Caco-2 (cell line): ENCODE measurements around the gene PAX5. TPM values are rescaled to one million over a fixed set of nuclear protein-coding genes. Genes with fewer than 3 reads are reported as not detected.

Source experiments
- BruUV-seq: library from RNA; stranded (reverse); fragments of 400-500 nt; replicated peaks from 2 replicates; lab custom pipeline; 2021; lab: Mats Ljungman, UMichigan
- CTCF ChIA-PET: fragments of 300-600 bp; sonication (Branson Sonifier 250); formaldehyde crosslinking; loops from one replicate; lab custom pipeline; 2022; ENCODE audit warnings: antibody characterized with exemption; lab: Charles Lee
- POLR2A ChIA-PET: fragments of 300-600 bp; sonication (Branson Sonifier 250); formaldehyde crosslinking; loops from one replicate; lab custom pipeline; 2022; ENCODE audit warnings: antibody characterized with exemption; lab: Charles Lee
- DNase-seq, 2 experiments: peaks; one replicate each; pipeline versions ENCODE4 v3.0.0 to v3.0.0-alpha.2; 2020 to 2022
- H3K27me3 ChIP-seq: replicated peaks from 2 replicates; pipeline ENCODE4 v1.6.0; 2011; ENCODE audit warnings: low read length; ENCODE audit not compliant: control insufficient read depth, insufficient read depth
- H3K36me3 ChIP-seq: 2 replicates; pipeline ENCODE4 v1.5.1; 2011; ENCODE audit warnings: low read length; ENCODE audit not compliant: control insufficient read depth, insufficient read depth
- H3K4me1 ChIP-seq: fragments of 250-450 bp; sonication (Bioruptor Pico); 2 replicates; pipeline ENCODE4 v1.5.1; 2020; ENCODE audit warnings: mild to moderate bottlenecking
- H3K4me3 ChIP-seq: 2 replicates; pipeline ENCODE4 v1.5.1; 2011; ENCODE audit warnings: low read depth, mild to moderate bottlenecking, control low read depth, low read length
- H3K9me3 ChIP-seq: fragments of 250-450 bp; sonication (Bioruptor Pico); 2 replicates; pipeline ENCODE4 v1.5.1; 2020; ENCODE audit warnings: mild to moderate bottlenecking, moderate library complexity
- H3K27ac Mint-ChIP-seq: one replicate; pipeline ENCODE4 v1.8.0; 2022; ENCODE audit warnings: mixed read lengths; ENCODE audit not compliant: unreplicated experiment
- H3K27me3 Mint-ChIP-seq: one replicate; pipeline ENCODE4 v1.8.0; 2022; ENCODE audit warnings: mixed read lengths; ENCODE audit not compliant: insufficient read depth, unreplicated experiment
- H3K36me3 Mint-ChIP-seq: one replicate; pipeline ENCODE4 v1.8.0; 2022; ENCODE audit warnings: mild to moderate bottlenecking, mixed read lengths; ENCODE audit not compliant: insufficient read depth, unreplicated experiment
- H3K4me1 Mint-ChIP-seq: one replicate; pipeline ENCODE4 v1.8.0; 2022; ENCODE audit warnings: low read depth, mixed read lengths; ENCODE audit not compliant: unreplicated experiment
- H3K4me3 Mint-ChIP-seq: one replicate; pipeline ENCODE4 v1.8.0; 2022; ENCODE audit warnings: mild to moderate bottlenecking, moderate library complexity, mixed read lengths; ENCODE audit not compliant: unreplicated experiment
- H3K9me3 Mint-ChIP-seq: one replicate; pipeline ENCODE4 v1.8.0; 2022; ENCODE audit warnings: mixed read lengths; ENCODE audit not compliant: unreplicated experiment
- intact Hi-C: fragments of 100-400 bp; cut with micrococcal nuclease; formaldehyde crosslinking; loops from one replicate; pipeline ENCODE4 v1.10.0; 2022; ENCODE audit not compliant: unreplicated experiment
- total RNA-seq: library from RNA; stranded (reverse); gene quantifications from 2 replicates; pipeline ENCODE4 v1.2.3, GENCODE V29; 2022
- TF ChIP-seq, protein P1 (sequence below), 2 experiments: fragments of 200-600 bp in 1 of 2; IDR thresholded peaks; 1 replicate in 1 of 2; 2 replicates in 1 of 2; pipeline versions ENCODE4 v1.5.1 to v1.8.0; 2011 to 2022; ENCODE audit warnings: antibody characterized with exemption in 1 of 2, control low read depth in 1 of 2, inconsistent platforms in 1 of 2, low read depth in 1 of 2, low read length in 1 of 2, mild to moderate bottlenecking in 1 of 2, moderate library complexity in 1 of 2; ENCODE audit not compliant: insufficient read depth in 1 of 2, severe bottlenecking in 1 of 2, unreplicated experiment in 1 of 2

Gene PAX5
- total RNA-seq, 1 experiment from 2014 or later = not detected

GRCh38 chr9:36911601-36912412, 122.3 kb downstream of the PAX5 start:
- TF ChIP-seq, protein P1, sequence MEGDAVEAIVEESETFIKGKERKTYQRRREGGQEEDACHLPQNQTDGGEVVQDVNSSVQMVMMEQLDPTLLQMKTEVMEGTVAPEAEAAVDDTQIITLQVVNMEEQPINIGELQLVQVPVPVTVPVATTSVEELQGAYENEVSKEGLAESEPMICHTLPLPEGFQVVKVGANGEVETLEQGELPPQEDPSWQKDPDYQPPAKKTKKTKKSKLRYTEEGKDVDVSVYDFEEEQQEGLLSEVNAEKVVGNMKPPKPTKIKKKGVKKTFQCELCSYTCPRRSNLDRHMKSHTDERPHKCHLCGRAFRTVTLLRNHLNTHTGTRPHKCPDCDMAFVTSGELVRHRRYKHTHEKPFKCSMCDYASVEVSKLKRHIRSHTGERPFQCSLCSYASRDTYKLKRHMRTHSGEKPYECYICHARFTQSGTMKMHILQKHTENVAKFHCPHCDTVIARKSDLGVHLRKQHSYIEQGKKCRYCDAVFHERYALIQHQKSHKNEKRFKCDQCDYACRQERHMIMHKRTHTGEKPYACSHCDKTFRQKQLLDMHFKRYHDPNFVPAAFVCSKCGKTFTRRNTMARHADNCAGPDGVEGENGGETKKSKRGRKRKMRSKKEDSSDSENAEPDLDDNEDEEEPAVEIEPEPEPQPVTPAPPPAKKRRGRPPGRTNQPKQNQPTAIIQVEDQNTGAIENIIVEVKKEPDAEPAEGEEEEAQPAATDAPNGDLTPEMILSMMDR (IDR thresholded peaks at IDR 0.05; ENCODE audit: insufficient read depth in 1 of 2, low read depth in 1 of 2, low read length in 1 of 2, severe bottlenecking in 1 of 2, unreplicated experiment in 1 of 2) = no peak
- Mint-ChIP-seq H3K27me3 (peaks cover 8% of the 10 kb centered on the region), H3K9me3 (no peaks in the 10 kb centered on the region), H3K4me3 (no peak overlapping the region), H3K27ac (no peak overlapping the region), H3K36me3 (no peaks in the 10 kb centered on the region), H3K4me1 (no peaks in the 10 kb centered on the region)
- Histone ChIP-seq H3K36me3 (no peaks in the 10 kb centered on the region), H3K9me3 (no peaks in the 10 kb centered on the region), H3K4me1 (no peaks in the 10 kb centered on the region), H3K4me3 (no peak overlapping the region), H3K27me3 (no peaks in the 10 kb centered on the region)
- intact Hi-C loops = loop anchor here (5.0 kb wide), 1 partner anchor 500 kb away; no protein-coding TSS in a partner anchor
- CTCF ChIA-PET = no interaction called here
- BruUV-seq = no TSS peak
- DNase-seq = no peak
- POLR2A ChIA-PET = no interaction called here

GRCh38 chr9:36911037-36911436, 123.0 kb downstream of the PAX5 start:
- Mint-ChIP-seq H3K27me3 (peaks cover 9% of the 10 kb centered on the region), H3K36me3 (no peaks in the 10 kb centered on the region), H3K4me3 (no peak overlapping the region), H3K27ac (no peak overlapping the region), H3K9me3 (no peaks in the 10 kb centered on the region), H3K4me1 (no peaks in the 10 kb centered on the region)
- TF ChIP-seq, protein P1 (IDR thresholded peaks at IDR 0.05; ENCODE audit: insufficient read depth in 1 of 2, low read depth in 1 of 2, low read length in 1 of 2, severe bottlenecking in 1 of 2, unreplicated experiment in 1 of 2) = no peak
- no peaks in the 10 kb centered on the region for H3K9me3 ChIP-seq
- no peaks in the 10 kb centered on the region for H3K4me1 ChIP-seq
- H3K27me3 ChIP-seq = no peaks in the 10 kb centered on the region
- intact Hi-C loops = loop anchor here (5.0 kb wide), 1 partner anchor 501 kb away; no protein-coding TSS in a partner anchor
- no peak overlapping the region for H3K4me3 ChIP-seq
- ChIA-PET CTCF (no interaction called here), POLR2A (no interaction called here)
- H3K36me3 ChIP-seq = no peaks in the 10 kb centered on the region
- no TSS peak for BruUV-seq
- no peak for DNase-seq

DNA sequence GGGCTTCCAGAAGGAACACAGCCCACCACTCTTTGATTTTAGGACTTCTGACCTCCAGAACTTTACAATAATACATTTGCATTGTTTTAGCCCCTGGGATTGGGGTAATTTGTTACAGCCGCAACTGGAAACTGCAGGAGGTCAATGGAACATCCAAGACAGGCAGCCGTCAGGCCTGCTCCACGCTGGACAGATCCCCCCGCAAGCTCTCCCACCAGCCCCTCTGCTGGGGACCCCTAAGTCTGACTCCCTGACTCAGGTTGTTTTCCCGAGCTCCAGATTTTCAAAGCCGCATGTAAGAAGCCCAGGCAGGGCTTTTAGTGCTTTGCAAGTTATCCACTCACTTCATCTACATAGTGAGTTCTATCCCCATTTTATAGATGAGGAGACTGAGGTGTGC, 127.6 kb downstream of the PAX5 start:
- no peak overlapping the region for H3K4me3 ChIP-seq
- no peaks in the 10 kb centered on the region for H3K36me3 ChIP-seq
- Mint-ChIP-seq H3K4me3 (no peak overlapping the region), H3K36me3 (no peaks in the 10 kb centered on the region), H3K27me3 (peaks cover 17% of the 10 kb centered on the region), H3K27ac (no peak overlapping the region), H3K4me1 (no peaks in the 10 kb centered on the region), H3K9me3 (no peaks in the 10 kb centered on the region)
- H3K9me3 ChIP-seq = no peaks in the 10 kb centered on the region
- TF ChIP-seq, protein P1 (IDR thresholded peaks at IDR 0.05; ENCODE audit: insufficient read depth in 1 of 2, low read depth in 1 of 2, low read length in 1 of 2, severe bottlenecking in 1 of 2, unreplicated experiment in 1 of 2) = no peak
- intact Hi-C loops = loop anchor here (5.0 kb wide), 1 partner anchor 34 kb away; no protein-coding TSS in a partner anchor
- no peaks in the 10 kb centered on the region for H3K27me3 ChIP-seq
- CTCF ChIA-PET = no interaction called here
- POLR2A ChIA-PET = no interaction called here
- DNase-seq = no peak
- BruUV-seq = no TSS peak
- H3K4me1 ChIP-seq = no peaks in the 10 kb centered on the region
